IMR-90 (cell line): ENCODE data around the gene MDM4. TPM values are rescaled to one million over a fixed set of nuclear protein-coding genes. Genes with fewer than 3 reads are reported as not detected.

Experiments
- ATAC-seq: fragments of 200-7000 bp; cut with Tn5 transposase; 2 replicates; pipeline ENCODE4 v1.9.1; 2020; ENCODE audit warnings: low read depth, mild to moderate bottlenecking, moderate library complexity
- BruUV-seq: library from RNA; stranded (reverse); fragments of 400-500 nt; replicated peaks from 2 replicates; lab custom pipeline; 2021; lab: Mats Ljungman, UMichigan
- CTCF ChIA-PET: fragments of 300-600 bp; formaldehyde crosslinking; extraction: SDS; loops from one replicate; lab custom pipeline; 2021; ENCODE audit warnings: antibody characterized with exemption; lab: Yijun Ruan, JAX
- POLR2A ChIA-PET: fragments of 300-600 bp; sonication (Branson Sonifier 250); formaldehyde crosslinking; loops from one replicate; lab custom pipeline; 2022; ENCODE audit warnings: antibody characterized with exemption; ENCODE audit not compliant: unreplicated experiment; lab: Charles Lee
- DNase-seq: peaks from one replicate; pipeline ENCODE4 v3.0.0; 2013
- H2AFZ ChIP-seq: replicated peaks from 2 replicates; pipeline ENCODE3; 2013; ENCODE audit warnings: low read length, mild to moderate bottlenecking; ENCODE audit not compliant: poor library complexity
- H2AK5ac ChIP-seq: 2 replicates; pipeline ENCODE4 v1.6.1; 2013; ENCODE audit warnings: low read depth, low read length, inconsistent platforms
- H2AK9ac ChIP-seq: replicated peaks from 2 replicates; pipeline ENCODE3; 2013; ENCODE audit warnings: mild to moderate bottlenecking, low read depth, low read length, moderate library complexity; ENCODE audit not compliant: poor library complexity
- H2BK120ac ChIP-seq: 2 replicates; pipeline ENCODE4 v1.6.1; 2013; ENCODE audit warnings: low read depth, low read length, inconsistent platforms
- H2BK15ac ChIP-seq: 3 replicates; pipeline ENCODE4 v1.6.1; 2013; ENCODE audit warnings: low read depth, low read length, inconsistent platforms
- H2BK20ac ChIP-seq: 2 replicates; pipeline ENCODE4 v1.6.1; 2013; ENCODE audit warnings: low read depth, mild to moderate bottlenecking, inconsistent platforms, low read length, moderate library complexity
- H2BK5ac ChIP-seq: 2 replicates; pipeline ENCODE4 v1.6.1; 2013; ENCODE audit warnings: mild to moderate bottlenecking, low read depth, low read length, inconsistent platforms; ENCODE audit not compliant: poor library complexity, severe bottlenecking
- H3K14ac ChIP-seq: replicated peaks from 2 replicates; pipeline ENCODE4 v1.6.1; 2013; ENCODE audit warnings: low read depth, low read length, inconsistent platforms
- H3K18ac ChIP-seq: 2 replicates; pipeline ENCODE4 v1.6.1; 2013; ENCODE audit warnings: low read depth, low read length, control low read depth
- H3K23ac ChIP-seq: 2 replicates; pipeline ENCODE4 v1.6.1; 2013; ENCODE audit warnings: low read depth, low read length, inconsistent platforms
- H3K27ac ChIP-seq: 2 replicates; pipeline ENCODE4 v1.5.1; 2013; ENCODE audit warnings: mild to moderate bottlenecking, control low read depth, low read length; ENCODE audit not compliant: insufficient read depth
- H3K27me3 ChIP-seq: 2 replicates; pipeline ENCODE4 v1.6.1; 2013; ENCODE audit warnings: low read length; ENCODE audit not compliant: control insufficient read depth, insufficient read depth
- H3K36me3 ChIP-seq: 2 replicates; pipeline ENCODE4 v1.6.1; 2013; ENCODE audit warnings: low read length, mixed read lengths; ENCODE audit not compliant: control insufficient read depth, insufficient read depth
- H3K4ac ChIP-seq: 2 replicates; pipeline ENCODE4 v1.6.1; 2013; ENCODE audit warnings: low read depth, low read length, inconsistent platforms
- H3K4me1 ChIP-seq: 2 replicates; pipeline ENCODE4 v1.6.1; 2013; ENCODE audit warnings: low read length, mixed read lengths; ENCODE audit not compliant: control insufficient read depth, insufficient read depth
- H3K4me2 ChIP-seq: 2 replicates; pipeline ENCODE4 v1.6.1; 2013; ENCODE audit warnings: low read depth, mild to moderate bottlenecking, control low read depth, low read length, moderate library complexity
- H3K4me3 ChIP-seq: 2 replicates; pipeline ENCODE4 v1.5.1; 2013; ENCODE audit warnings: low read depth, mild to moderate bottlenecking, control low read depth, low read length, moderate library complexity; ENCODE audit not compliant: insufficient read depth
- H3K56ac ChIP-seq: 2 replicates; pipeline ENCODE4 v1.6.1; 2013; ENCODE audit warnings: low read length, inconsistent platforms; ENCODE audit not compliant: insufficient read depth; ENCODE audit errors: extremely low read depth
- H3K79me1 ChIP-seq, 2 experiments: 2 replicates each; pipeline ENCODE4 v1.6.1; 2013; ENCODE audit warnings: low read length in 2 of 2, inconsistent platforms in 1 of 2, low read depth in 1 of 2
- H3K9ac ChIP-seq: 2 replicates; pipeline ENCODE4 v1.6.1; 2013; ENCODE audit warnings: low read depth, low read length, control low read depth
- H3K9me1 ChIP-seq: 2 replicates; pipeline ENCODE4 v1.6.1; 2013; ENCODE audit warnings: low read length, inconsistent platforms; ENCODE audit not compliant: insufficient read depth
- H3K9me3 ChIP-seq: 2 replicates; pipeline ENCODE4 v1.6.1; 2013; ENCODE audit warnings: low read length; ENCODE audit not compliant: control insufficient read depth, insufficient read depth
- H4K20me1 ChIP-seq: 2 replicates; pipeline ENCODE4 v1.6.1; 2013; ENCODE audit warnings: low read length, inconsistent platforms; ENCODE audit not compliant: insufficient read depth
- H4K5ac ChIP-seq: 2 replicates; pipeline ENCODE4 v1.6.1; 2013; ENCODE audit warnings: mild to moderate bottlenecking, low read depth, low read length, control low read depth
- H4K8ac ChIP-seq, 2 experiments: 2 replicates each; pipeline ENCODE4 v1.6.1; 2013; ENCODE audit warnings: low read depth in 2 of 2, low read length in 2 of 2, control low read depth in 1 of 2, inconsistent platforms in 1 of 2
- H4K91ac ChIP-seq: 2 replicates; pipeline ENCODE4 v1.6.1; 2013; ENCODE audit warnings: low read depth, low read length, inconsistent platforms; ENCODE audit not compliant: insufficient read depth
- BHLHE40 ChIP-seq: fragments of 150-350 bp; IDR thresholded peaks from 2 replicates; pipeline ENCODE4 v1.6.1; 2016; ENCODE audit warnings: mild to moderate bottlenecking, low read depth, low read length
- CEBPB ChIP-seq: IDR thresholded peaks from 2 replicates; pipeline ENCODE4 v1.6.1; 2012; ENCODE audit warnings: low read depth, low read length, improper control_type of control experiment
- CHD1 ChIP-seq: IDR thresholded peaks from 2 replicates; pipeline ENCODE4 v1.6.1; 2012; ENCODE audit warnings: low read depth, low read length, improper control_type of control experiment
- CTCF ChIP-seq: conservative IDR thresholded peaks from 2 replicates; pipeline ENCODE4 v1.5.1; 2012; ENCODE audit warnings: mild to moderate bottlenecking, low read depth, low read length, improper control_type of control experiment
- FOS ChIP-seq: fragments of 150-350 bp; IDR thresholded peaks from 2 replicates; pipeline ENCODE4 v1.6.1; 2016; ENCODE audit warnings: low read depth, low read length
- MAFK ChIP-seq: IDR thresholded peaks from 2 replicates; pipeline ENCODE4 v1.6.1; 2012; ENCODE audit warnings: low read depth, low read length, improper control_type of control experiment
- MAZ ChIP-seq: IDR thresholded peaks from 2 replicates; pipeline ENCODE4 v1.6.1; 2012; ENCODE audit warnings: low read depth, mild to moderate bottlenecking, low read length, improper control_type of control experiment, moderate library complexity, borderline replicate concordance
- MXI1 ChIP-seq: IDR thresholded peaks from 2 replicates; pipeline ENCODE4 v1.6.1; 2012; ENCODE audit warnings: low read depth, mild to moderate bottlenecking, low read length, moderate library complexity, borderline replicate concordance
- NFE2L2 ChIP-seq: fragments of 150-350 bp; IDR thresholded peaks from 2 replicates; pipeline ENCODE4 v1.6.1; 2016; ENCODE audit warnings: low read depth, mild to moderate bottlenecking, low read length
- POLR2A ChIP-seq: IDR thresholded peaks from 2 replicates; pipeline ENCODE4 v1.6.1; 2012; ENCODE audit warnings: mild to moderate bottlenecking, low read depth, low read length
- RAD21 ChIP-seq: IDR thresholded peaks from 2 replicates; pipeline ENCODE4 v1.6.1; 2012; ENCODE audit warnings: low read length, improper control_type of control experiment
- RCOR1 ChIP-seq: IDR thresholded peaks from 2 replicates; pipeline ENCODE4 v1.6.1; 2012; ENCODE audit warnings: mild to moderate bottlenecking, low read length, improper control_type of control experiment; ENCODE audit not compliant: insufficient replicate concordance
- RFX5 ChIP-seq: IDR thresholded peaks from 2 replicates; pipeline ENCODE4 v1.8.0; 2012; ENCODE audit warnings: low read depth, mild to moderate bottlenecking, low read length, moderate library complexity
- SMC3 ChIP-seq: fragments of 150-350 bp; IDR thresholded peaks from 2 replicates; pipeline ENCODE4 v1.6.1; 2016; ENCODE audit warnings: low read depth, mild to moderate bottlenecking, antibody characterized with exemption, low read length, moderate library complexity
- WGBS, 2 experiments: methylation state at CpG; one replicate each; pipeline versions ENCODE4 v1.1.5 to v1.1.7; 2013; ENCODE audit warnings: missing lambda C conversion rate in 2 of 2; ENCODE audit not compliant: insufficient read length in 1 of 2; ENCODE audit errors: extremely low coverage in 2 of 2; 5-methylcytosine and 5-hydroxymethylcytosine counted together
- dilution Hi-C: fragments of 300-500 bp; cut with HindIII; formaldehyde crosslinking; loops from one replicate; pipeline ENCODE4 v1.14.3; 2018; ENCODE audit warnings: low sequenced_read_pairs; ENCODE audit not compliant: unreplicated experiment
- in situ Hi-C: fragments of 300-500 bp; cut with MboI; formaldehyde crosslinking; loops from 3 replicates; pipeline ENCODE4 v1.14.3; 2019; ENCODE audit warnings: low sequenced_read_pairs, inconsistent platforms, mixed read lengths
- intact Hi-C: fragments of 100-400 bp; cut with micrococcal nuclease; formaldehyde crosslinking; loops from 2 replicates; pipeline ENCODE4 v1.10.0; 2022
- polyA plus RNA-seq, 3 experiments: library from polyadenylated mRNA; depleted of rRNA; stranded (reverse); fragments of >200 nt; gene quantifications; 2 replicates each; pipeline ENCODE4 v1.2.3, GENCODE V29; 2012; ENCODE audit warnings: low replicate concordance in 1 of 3
- total RNA-seq: library from RNA; depleted of rRNA; stranded (reverse); fragments of >200 nt; gene quantifications from 2 replicates; pipeline ENCODE4 v1.2.3, GENCODE V29; 2012
- TF ChIP-seq, protein P1 (sequence below): fragments of 150-350 bp; IDR thresholded peaks from 2 replicates; pipeline ENCODE4 v1.6.1; 2017; ENCODE audit warnings: mild to moderate bottlenecking, antibody characterized with exemption, low read length, low read depth

Gene MDM4
- total and polyA plus RNA-seq, 2 of the 4 experiments (the other 2 are of a cell fraction), result 7.4 to 20.1 TPM

- Histone ChIP-seq H3K27me3 (peaks cover 23% of the 10 kb centered on the region; the same call in 1 of the 2 replicates), H2AFZ (peak within 1 kb of the TSS; percentile 95), H3K4ac (peak within 1 kb of the TSS; percentile 68), H4K5ac (no peak within 1 kb of the TSS; the same call in 1 of the 2 replicates), H2BK5ac (peak within 1 kb of the TSS; percentile 17), H3K4me1 (peaks cover 3% of the 10 kb centered on the region; the same call in 1 of the 2 replicates), H2AK5ac (peak within 1 kb of the TSS; percentile 33; the same call in 1 of the 2 replicates), H2BK120ac (peak within 1 kb of the TSS; percentile 49), H2BK15ac (peak within 1 kb of the TSS; percentile 48; the same call in 2 of the 3 replicates), H3K36me3 (no peaks in the 10 kb centered on the region), H3K18ac (no peak within 1 kb of the TSS; the same call in 1 of the 2 replicates), H2AK9ac (peak within 1 kb of the TSS; percentile 89), H3K4me2 (peak within 1 kb of the TSS; percentile 91), H4K8ac (peak within 1 kb of the TSS in 1 of 2 experiments; percentile 54; a peak in 1 of 4 replicates), H3K23ac (peak within 1 kb of the TSS; percentile 73; the same call in 1 of the 2 replicates), H3K14ac (peak within 1 kb of the TSS; percentile 85), H3K4me3 (peak within 1 kb of the TSS; percentile 72), H3K79me1 (peaks cover 0 to 3% of the 10 kb centered on the region in 2 experiments; a peak in 2 of 4 replicates), H3K9me1 (no peaks in the 10 kb centered on the region; the same call in 1 of the 2 replicates), H4K20me1 (no peaks in the 10 kb centered on the region; the same call in 1 of the 2 replicates), H3K27ac (peak within 1 kb of the TSS; percentile 67), H4K91ac (peak within 1 kb of the TSS; percentile 80), H3K9ac (peak within 1 kb of the TSS; percentile 72), H3K56ac (peak within 1 kb of the TSS; percentile 50), H2BK20ac (peak within 1 kb of the TSS; percentile 57; the same call in 1 of the 2 replicates), H3K9me3 (no peaks in the 10 kb centered on the region)
- ChIA-PET CTCF (interaction anchor here (0.5 to 3.8 kb wide), 7 partner anchors 9 to 312 kb away, joined by 3 to 22 read pairs (median 4); no protein-coding TSS in a partner anchor), POLR2A (no interaction called here)
- in situ Hi-C loops (no loop called here), intact Hi-C loops (no loop called here), dilution Hi-C loops (no loop called here)
- no TSS peak for BruUV-seq
- WGBS, 2 experiments, result 1% methylated on average over 25 of the region's 69 CpGs; no CpG with 5 or more reads in 1 of the 2 experiments
- peak; percentile 92 for ATAC-seq
- DNase-seq, result peak; percentile 73
- TF ChIP-seq CTCF (peak; percentile 53), FOS (no peak), SMC3 (peak; percentile 48), RFX5 (no peak), MAZ (peak; percentile 74; the same call in 1 of the 2 replicates), MXI1 (0 out of 2 replicates have a peak, but pooled peaks have one; percentile 33), NFE2L2 (no peak), MAFK (no peak), CHD1 (no peak), RCOR1 (no peak), BHLHE40 (peak; percentile 45; the same call in 1 of the 2 replicates), CEBPB (no peak), RAD21 (peak; percentile 50), POLR2A (peak; percentile 26; the same call in 1 of the 2 replicates)
- TF ChIP-seq, protein P1, sequence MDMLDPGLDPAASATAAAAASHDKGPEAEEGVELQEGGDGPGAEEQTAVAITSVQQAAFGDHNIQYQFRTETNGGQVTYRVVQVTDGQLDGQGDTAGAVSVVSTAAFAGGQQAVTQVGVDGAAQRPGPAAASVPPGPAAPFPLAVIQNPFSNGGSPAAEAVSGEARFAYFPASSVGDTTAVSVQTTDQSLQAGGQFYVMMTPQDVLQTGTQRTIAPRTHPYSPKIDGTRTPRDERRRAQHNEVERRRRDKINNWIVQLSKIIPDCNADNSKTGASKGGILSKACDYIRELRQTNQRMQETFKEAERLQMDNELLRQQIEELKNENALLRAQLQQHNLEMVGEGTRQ, result no peak
These were observed 21.7 kb upstream of the MDM4 start, which contains the start of gene PIK3C2B for GRCh38 chr1:204494281-204495077. TSS of gene PIK3C2B (minus strand) at chr1:204494805. CDS start at chr1:204469802, 25,003 bp downstream.
